ENCODE results near the gene BSN.

DNA sequence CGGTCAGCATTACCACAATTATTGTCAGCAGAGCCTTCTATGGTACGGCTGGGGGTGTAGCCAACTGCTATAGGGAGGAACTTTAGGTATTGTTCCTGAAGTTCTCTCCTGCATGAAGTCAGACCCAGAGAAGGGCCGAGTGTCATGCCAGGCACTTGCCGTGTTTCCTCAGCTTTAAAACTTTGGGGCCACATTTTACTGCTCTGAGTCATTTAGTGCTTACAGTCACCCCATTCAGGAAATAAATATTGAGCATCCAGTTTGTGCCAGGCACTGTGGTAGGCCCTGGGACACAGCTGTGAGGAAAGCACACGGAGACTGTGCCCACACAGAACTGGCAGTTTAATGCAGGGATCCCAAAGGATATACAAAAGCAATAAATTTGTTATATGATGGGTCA is 65.4 kb downstream of the BSN start:
- TF ChIP-seq, protein P1, sequence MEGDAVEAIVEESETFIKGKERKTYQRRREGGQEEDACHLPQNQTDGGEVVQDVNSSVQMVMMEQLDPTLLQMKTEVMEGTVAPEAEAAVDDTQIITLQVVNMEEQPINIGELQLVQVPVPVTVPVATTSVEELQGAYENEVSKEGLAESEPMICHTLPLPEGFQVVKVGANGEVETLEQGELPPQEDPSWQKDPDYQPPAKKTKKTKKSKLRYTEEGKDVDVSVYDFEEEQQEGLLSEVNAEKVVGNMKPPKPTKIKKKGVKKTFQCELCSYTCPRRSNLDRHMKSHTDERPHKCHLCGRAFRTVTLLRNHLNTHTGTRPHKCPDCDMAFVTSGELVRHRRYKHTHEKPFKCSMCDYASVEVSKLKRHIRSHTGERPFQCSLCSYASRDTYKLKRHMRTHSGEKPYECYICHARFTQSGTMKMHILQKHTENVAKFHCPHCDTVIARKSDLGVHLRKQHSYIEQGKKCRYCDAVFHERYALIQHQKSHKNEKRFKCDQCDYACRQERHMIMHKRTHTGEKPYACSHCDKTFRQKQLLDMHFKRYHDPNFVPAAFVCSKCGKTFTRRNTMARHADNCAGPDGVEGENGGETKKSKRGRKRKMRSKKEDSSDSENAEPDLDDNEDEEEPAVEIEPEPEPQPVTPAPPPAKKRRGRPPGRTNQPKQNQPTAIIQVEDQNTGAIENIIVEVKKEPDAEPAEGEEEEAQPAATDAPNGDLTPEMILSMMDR (optimal IDR thresholded peaks at IDR 0.05 in 1 of 3, IDR thresholded peaks at IDR 0.05 in 1 of 3, conservative IDR thresholded peaks at IDR 0.05 in 1 of 3; ENCODE audit: extremely low read depth in 1 of 3, insufficient read depth in 2 of 3, low read length in 3 of 3), result no peak
- TF ChIP-seq EZH2 (IDR thresholded peaks at IDR 0.05; ENCODE audit: low read length), result no peak
